IMR-90 (cell line): ENCODE measurements around the gene ZPBP2. TPM values are rescaled to one million over a fixed set of nuclear protein-coding genes. Genes with fewer than 3 reads are reported as not detected.
"Not testable (repeated sequence)": the region's sequence is repeated elsewhere in the genome, so short reads cannot be mapped to it uniquely, and the experiment has no call there.

Source experiments
- ATAC-seq: fragments of 200-7000 bp; cut with Tn5 transposase; 2 replicates; pipeline ENCODE4 v1.9.1; 2020; ENCODE audit warnings: low read depth, mild to moderate bottlenecking, moderate library complexity
- BruUV-seq: library from RNA; stranded (reverse); fragments of 400-500 nt; replicated peaks from 2 replicates; lab custom pipeline; 2021; lab: Mats Ljungman, UMichigan
- CTCF ChIA-PET: fragments of 300-600 bp; formaldehyde crosslinking; extraction: SDS; loops from one replicate; lab custom pipeline; 2021; ENCODE audit warnings: antibody characterized with exemption; lab: Yijun Ruan, JAX
- POLR2A ChIA-PET: fragments of 300-600 bp; sonication (Branson Sonifier 250); formaldehyde crosslinking; loops from one replicate; lab custom pipeline; 2022; ENCODE audit warnings: antibody characterized with exemption; ENCODE audit not compliant: unreplicated experiment; lab: Charles Lee
- DNase-seq: peaks from one replicate; pipeline ENCODE4 v3.0.0; 2013
- H2AFZ ChIP-seq: replicated peaks from 2 replicates; pipeline ENCODE3; 2013; ENCODE audit warnings: low read length, mild to moderate bottlenecking; ENCODE audit not compliant: poor library complexity
- H2AK5ac ChIP-seq: 2 replicates; pipeline ENCODE4 v1.6.1; 2013; ENCODE audit warnings: low read depth, low read length, inconsistent platforms
- H2AK9ac ChIP-seq: replicated peaks from 2 replicates; pipeline ENCODE3; 2013; ENCODE audit warnings: mild to moderate bottlenecking, low read depth, low read length, moderate library complexity; ENCODE audit not compliant: poor library complexity
- H2BK120ac ChIP-seq: 2 replicates; pipeline ENCODE4 v1.6.1; 2013; ENCODE audit warnings: low read depth, low read length, inconsistent platforms
- H2BK15ac ChIP-seq: 3 replicates; pipeline ENCODE4 v1.6.1; 2013; ENCODE audit warnings: low read depth, low read length, inconsistent platforms
- H2BK20ac ChIP-seq: 2 replicates; pipeline ENCODE4 v1.6.1; 2013; ENCODE audit warnings: low read depth, mild to moderate bottlenecking, inconsistent platforms, low read length, moderate library complexity
- H2BK5ac ChIP-seq: 2 replicates; pipeline ENCODE4 v1.6.1; 2013; ENCODE audit warnings: mild to moderate bottlenecking, low read depth, low read length, inconsistent platforms; ENCODE audit not compliant: poor library complexity, severe bottlenecking
- H3K14ac ChIP-seq: replicated peaks from 2 replicates; pipeline ENCODE4 v1.6.1; 2013; ENCODE audit warnings: low read depth, low read length, inconsistent platforms
- H3K18ac ChIP-seq: 2 replicates; pipeline ENCODE4 v1.6.1; 2013; ENCODE audit warnings: low read depth, low read length, control low read depth
- H3K23ac ChIP-seq: 2 replicates; pipeline ENCODE4 v1.6.1; 2013; ENCODE audit warnings: low read depth, low read length, inconsistent platforms
- H3K27ac ChIP-seq: 2 replicates; pipeline ENCODE4 v1.5.1; 2013; ENCODE audit warnings: mild to moderate bottlenecking, control low read depth, low read length; ENCODE audit not compliant: insufficient read depth
- H3K27me3 ChIP-seq: 2 replicates; pipeline ENCODE4 v1.6.1; 2013; ENCODE audit warnings: low read length; ENCODE audit not compliant: control insufficient read depth, insufficient read depth
- H3K36me3 ChIP-seq: 2 replicates; pipeline ENCODE4 v1.6.1; 2013; ENCODE audit warnings: low read length, mixed read lengths; ENCODE audit not compliant: control insufficient read depth, insufficient read depth
- H3K4ac ChIP-seq: 2 replicates; pipeline ENCODE4 v1.6.1; 2013; ENCODE audit warnings: low read depth, low read length, inconsistent platforms
- H3K4me1 ChIP-seq: 2 replicates; pipeline ENCODE4 v1.6.1; 2013; ENCODE audit warnings: low read length, mixed read lengths; ENCODE audit not compliant: control insufficient read depth, insufficient read depth
- H3K4me2 ChIP-seq: 2 replicates; pipeline ENCODE4 v1.6.1; 2013; ENCODE audit warnings: low read depth, mild to moderate bottlenecking, control low read depth, low read length, moderate library complexity
- H3K4me3 ChIP-seq: 2 replicates; pipeline ENCODE4 v1.5.1; 2013; ENCODE audit warnings: low read depth, mild to moderate bottlenecking, control low read depth, low read length, moderate library complexity; ENCODE audit not compliant: insufficient read depth
- H3K56ac ChIP-seq: 2 replicates; pipeline ENCODE4 v1.6.1; 2013; ENCODE audit warnings: low read length, inconsistent platforms; ENCODE audit not compliant: insufficient read depth; ENCODE audit errors: extremely low read depth
- H3K79me1 ChIP-seq, 2 experiments: 2 replicates each; pipeline ENCODE4 v1.6.1; 2013; ENCODE audit warnings: low read length in 2 of 2, inconsistent platforms in 1 of 2, low read depth in 1 of 2
- H3K9ac ChIP-seq: 2 replicates; pipeline ENCODE4 v1.6.1; 2013; ENCODE audit warnings: low read depth, low read length, control low read depth
- H3K9me1 ChIP-seq: 2 replicates; pipeline ENCODE4 v1.6.1; 2013; ENCODE audit warnings: low read length, inconsistent platforms; ENCODE audit not compliant: insufficient read depth
- H3K9me3 ChIP-seq: 2 replicates; pipeline ENCODE4 v1.6.1; 2013; ENCODE audit warnings: low read length; ENCODE audit not compliant: control insufficient read depth, insufficient read depth
- H4K20me1 ChIP-seq: 2 replicates; pipeline ENCODE4 v1.6.1; 2013; ENCODE audit warnings: low read length, inconsistent platforms; ENCODE audit not compliant: insufficient read depth
- H4K5ac ChIP-seq: 2 replicates; pipeline ENCODE4 v1.6.1; 2013; ENCODE audit warnings: mild to moderate bottlenecking, low read depth, low read length, control low read depth
- H4K8ac ChIP-seq, 2 experiments: 2 replicates each; pipeline ENCODE4 v1.6.1; 2013; ENCODE audit warnings: low read depth in 2 of 2, low read length in 2 of 2, control low read depth in 1 of 2, inconsistent platforms in 1 of 2
- H4K91ac ChIP-seq: 2 replicates; pipeline ENCODE4 v1.6.1; 2013; ENCODE audit warnings: low read depth, low read length, inconsistent platforms; ENCODE audit not compliant: insufficient read depth
- WGBS, 2 experiments: methylation state at CpG; one replicate each; pipeline versions ENCODE4 v1.1.5 to v1.1.7; 2013; ENCODE audit warnings: missing lambda C conversion rate in 2 of 2; ENCODE audit not compliant: insufficient read length in 1 of 2; ENCODE audit errors: extremely low coverage in 2 of 2; 5-methylcytosine and 5-hydroxymethylcytosine counted together
- dilution Hi-C: fragments of 300-500 bp; cut with HindIII; formaldehyde crosslinking; loops from one replicate; pipeline ENCODE4 v1.14.3; 2018; ENCODE audit warnings: low sequenced_read_pairs; ENCODE audit not compliant: unreplicated experiment
- in situ Hi-C: fragments of 300-500 bp; cut with MboI; formaldehyde crosslinking; loops from 3 replicates; pipeline ENCODE4 v1.14.3; 2019; ENCODE audit warnings: low sequenced_read_pairs, inconsistent platforms, mixed read lengths
- intact Hi-C: fragments of 100-400 bp; cut with micrococcal nuclease; formaldehyde crosslinking; loops from 2 replicates; pipeline ENCODE4 v1.10.0; 2022
- polyA plus RNA-seq, 3 experiments: library from polyadenylated mRNA; depleted of rRNA; stranded (reverse); fragments of >200 nt; gene quantifications; 2 replicates each; pipeline ENCODE4 v1.2.3, GENCODE V29; 2012; ENCODE audit warnings: low replicate concordance in 1 of 3
- total RNA-seq: library from RNA; depleted of rRNA; stranded (reverse); fragments of >200 nt; gene quantifications from 2 replicates; pipeline ENCODE4 v1.2.3, GENCODE V29; 2012

The ZPBP2 gene
- total and polyA plus RNA-seq, 2 of the 4 experiments (the other 2 are of a cell fraction): not detected

- H4K20me1 ChIP-seq, H3K4me1 ChIP-seq, H3K14ac ChIP-seq, intact Hi-C loops, H3K9ac ChIP-seq, H2AK5ac ChIP-seq, DNase-seq, H2BK15ac ChIP-seq, H3K79me1 ChIP-seq, dilution Hi-C loops, H2BK20ac ChIP-seq, H4K91ac ChIP-seq, H3K23ac ChIP-seq, H3K18ac ChIP-seq, H2AK9ac ChIP-seq, BruUV-seq, H2AFZ ChIP-seq, H4K8ac ChIP-seq, H4K5ac ChIP-seq, in situ Hi-C loops, CTCF ChIA-PET, H2BK120ac ChIP-seq, H3K4me3 ChIP-seq, H2BK5ac ChIP-seq, H3K36me3 ChIP-seq, ATAC-seq, H3K9me3 ChIP-seq, H3K4me2 ChIP-seq, H3K27ac ChIP-seq, H3K4ac ChIP-seq, H3K9me1 ChIP-seq, H3K56ac ChIP-seq, POLR2A ChIA-PET: not testable (repeated sequence)
- WGBS, 2 experiments: 30% methylated on average over 2 of the region's 5 CpGs; no CpG with 5 or more reads in 1 of the 2 experiments
- peaks cover 23% of the 10 kb centered on the region for H3K27me3 ChIP-seq
Measured at GRCh38 chr17:39886102-39886501, 18.1 kb downstream of the ZPBP2 start.
